ENCODE measurements around the gene EIF2B4. TPM values are rescaled to one million over a fixed set of nuclear protein-coding genes. Genes with fewer than 3 reads are reported as not detected.
A peak's percentile ranks its signal among the peaks of the same experiment; 100 is the strongest.

Gene EIF2B4
- total and polyA plus RNA-seq, 9 of the 15 experiments (the other 6 are each of a cell fraction or from before 2014, with no cell fraction given) = 29.7 to 80.3 (median 58.9) TPM

DNA sequence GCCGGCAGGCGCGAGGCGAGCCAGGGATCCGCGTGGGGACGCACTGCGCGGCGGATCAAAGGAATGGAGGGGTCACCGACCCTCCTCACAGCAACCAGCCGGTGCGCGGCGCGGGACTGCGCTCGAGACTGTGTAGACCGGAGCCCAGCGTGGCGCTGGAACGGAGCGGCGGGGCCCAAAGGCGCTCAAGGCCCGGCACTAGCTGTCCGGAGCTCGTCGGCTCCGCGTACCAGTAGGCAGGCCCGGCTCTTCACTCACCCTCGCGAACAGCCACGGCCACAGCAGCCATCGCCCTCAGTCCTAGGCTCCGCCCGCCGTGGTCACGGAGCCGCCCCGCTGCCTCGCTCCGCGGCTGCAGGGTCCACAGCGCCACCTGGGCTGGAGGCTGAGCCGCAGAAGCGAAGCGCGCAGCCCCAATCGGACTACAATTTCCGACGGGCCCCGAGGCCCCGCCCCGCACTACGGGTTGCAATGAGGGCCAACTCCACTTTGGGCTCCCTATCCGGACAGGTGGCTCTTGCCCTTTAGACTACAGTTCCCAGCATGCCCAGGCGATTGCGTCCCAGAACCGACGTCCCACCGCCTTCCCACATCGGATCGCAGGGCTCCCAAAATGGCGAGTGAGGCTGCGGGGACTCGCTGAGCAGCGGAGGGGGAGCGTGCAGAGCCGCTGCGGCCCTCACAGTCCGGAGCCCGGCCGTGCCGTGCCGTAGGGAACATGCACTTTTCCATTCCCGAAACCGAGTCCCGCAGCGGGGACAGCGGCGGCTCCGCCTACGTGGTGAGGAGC is at the start of gene EIF2B4, which contains the start of gene SNX17 (continued):
- TF ChIP-seq ZNF584 (CRISPR knock-in tag; IDR thresholded peaks at IDR 0.05; ENCODE audit: low read depth) (no peak), PHTF2 (CRISPR knock-in tag; IDR thresholded peaks at IDR 0.05) (no peak), NELFE (IDR thresholded peaks at IDR 0.05; ENCODE audit: insufficient read depth, insufficient read length) (no peak), SREBF1 (IDR thresholded peaks at IDR 0.05; ENCODE audit: borderline replicate concordance, low read depth, low read length) (peak; percentile 77; the same call in 1 of the 2 replicates), ZNF224 (CRISPR knock-in tag; IDR thresholded peaks at IDR 0.05) (no peak), MCM7 (IDR thresholded peaks at IDR 0.05) (no peak), XRCC5 (IDR thresholded peaks at IDR 0.05; ENCODE audit: low read depth, low read length) (peak; percentile 97), ZNF77 (CRISPR knock-in tag; IDR thresholded peaks at IDR 0.05) (no peak), FOXK1 (CRISPR knock-in tag; IDR thresholded peaks at IDR 0.05; ENCODE audit: borderline replicate concordance) (no peak), FOXP1 (CRISPR knock-in tag; IDR thresholded peaks at IDR 0.05) (peak; percentile 94; the same call in 1 of the 2 replicates), RAD51 (IDR thresholded peaks at IDR 0.05; ENCODE audit: borderline replicate concordance, low read depth) (no peak), FOXJ3 (CRISPR knock-in tag; IDR thresholded peaks at IDR 0.05) (no peak)
- TF ChIP-seq, protein P1, sequence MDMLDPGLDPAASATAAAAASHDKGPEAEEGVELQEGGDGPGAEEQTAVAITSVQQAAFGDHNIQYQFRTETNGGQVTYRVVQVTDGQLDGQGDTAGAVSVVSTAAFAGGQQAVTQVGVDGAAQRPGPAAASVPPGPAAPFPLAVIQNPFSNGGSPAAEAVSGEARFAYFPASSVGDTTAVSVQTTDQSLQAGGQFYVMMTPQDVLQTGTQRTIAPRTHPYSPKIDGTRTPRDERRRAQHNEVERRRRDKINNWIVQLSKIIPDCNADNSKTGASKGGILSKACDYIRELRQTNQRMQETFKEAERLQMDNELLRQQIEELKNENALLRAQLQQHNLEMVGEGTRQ (CRISPR knock-in tag; IDR thresholded peaks at IDR 0.05) = no peak; the same call in 1 of the 2 replicates
- TF ChIP-seq, protein P2, sequence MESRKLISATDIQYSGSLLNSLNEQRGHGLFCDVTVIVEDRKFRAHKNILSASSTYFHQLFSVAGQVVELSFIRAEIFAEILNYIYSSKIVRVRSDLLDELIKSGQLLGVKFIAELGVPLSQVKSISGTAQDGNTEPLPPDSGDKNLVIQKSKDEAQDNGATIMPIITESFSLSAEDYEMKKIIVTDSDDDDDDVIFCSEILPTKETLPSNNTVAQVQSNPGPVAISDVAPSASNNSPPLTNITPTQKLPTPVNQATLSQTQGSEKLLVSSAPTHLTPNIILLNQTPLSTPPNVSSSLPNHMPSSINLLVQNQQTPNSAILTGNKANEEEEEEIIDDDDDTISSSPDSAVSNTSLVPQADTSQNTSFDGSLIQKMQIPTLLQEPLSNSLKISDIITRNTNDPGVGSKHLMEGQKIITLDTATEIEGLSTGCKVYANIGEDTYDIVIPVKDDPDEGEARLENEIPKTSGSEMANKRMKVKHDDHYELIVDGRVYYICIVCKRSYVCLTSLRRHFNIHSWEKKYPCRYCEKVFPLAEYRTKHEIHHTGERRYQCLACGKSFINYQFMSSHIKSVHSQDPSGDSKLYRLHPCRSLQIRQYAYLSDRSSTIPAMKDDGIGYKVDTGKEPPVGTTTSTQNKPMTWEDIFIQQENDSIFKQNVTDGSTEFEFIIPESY (CRISPR knock-in tag; IDR thresholded peaks at IDR 0.05) = peak; percentile 59; the same call in 1 of the 2 replicates
- TF ChIP-seq, protein P3, sequence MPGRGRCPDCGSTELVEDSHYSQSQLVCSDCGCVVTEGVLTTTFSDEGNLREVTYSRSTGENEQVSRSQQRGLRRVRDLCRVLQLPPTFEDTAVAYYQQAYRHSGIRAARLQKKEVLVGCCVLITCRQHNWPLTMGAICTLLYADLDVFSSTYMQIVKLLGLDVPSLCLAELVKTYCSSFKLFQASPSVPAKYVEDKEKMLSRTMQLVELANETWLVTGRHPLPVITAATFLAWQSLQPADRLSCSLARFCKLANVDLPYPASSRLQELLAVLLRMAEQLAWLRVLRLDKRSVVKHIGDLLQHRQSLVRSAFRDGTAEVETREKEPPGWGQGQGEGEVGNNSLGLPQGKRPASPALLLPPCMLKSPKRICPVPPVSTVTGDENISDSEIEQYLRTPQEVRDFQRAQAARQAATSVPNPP (IDR thresholded peaks at IDR 0.05; ENCODE audit: borderline replicate concordance, insufficient read depth, insufficient read length) = no peak

All from K562 (cell line).